GM18868 (cell line): ENCODE results near the gene DGLUCY.
"Not testable (repeated sequence)": the region's sequence is repeated elsewhere in the genome, so short reads cannot be mapped to it uniquely, and the experiment has no call there.

Experiments used
- ATAC-seq: cut with Tn5 transposase; IDR thresholded peaks from one replicate; pipeline ENCODE4 v1.9.1; 2021; ENCODE audit warnings: mild to moderate bottlenecking, moderate library complexity; ENCODE audit not compliant: unreplicated experiment

DGLUCY gene

DNA sequence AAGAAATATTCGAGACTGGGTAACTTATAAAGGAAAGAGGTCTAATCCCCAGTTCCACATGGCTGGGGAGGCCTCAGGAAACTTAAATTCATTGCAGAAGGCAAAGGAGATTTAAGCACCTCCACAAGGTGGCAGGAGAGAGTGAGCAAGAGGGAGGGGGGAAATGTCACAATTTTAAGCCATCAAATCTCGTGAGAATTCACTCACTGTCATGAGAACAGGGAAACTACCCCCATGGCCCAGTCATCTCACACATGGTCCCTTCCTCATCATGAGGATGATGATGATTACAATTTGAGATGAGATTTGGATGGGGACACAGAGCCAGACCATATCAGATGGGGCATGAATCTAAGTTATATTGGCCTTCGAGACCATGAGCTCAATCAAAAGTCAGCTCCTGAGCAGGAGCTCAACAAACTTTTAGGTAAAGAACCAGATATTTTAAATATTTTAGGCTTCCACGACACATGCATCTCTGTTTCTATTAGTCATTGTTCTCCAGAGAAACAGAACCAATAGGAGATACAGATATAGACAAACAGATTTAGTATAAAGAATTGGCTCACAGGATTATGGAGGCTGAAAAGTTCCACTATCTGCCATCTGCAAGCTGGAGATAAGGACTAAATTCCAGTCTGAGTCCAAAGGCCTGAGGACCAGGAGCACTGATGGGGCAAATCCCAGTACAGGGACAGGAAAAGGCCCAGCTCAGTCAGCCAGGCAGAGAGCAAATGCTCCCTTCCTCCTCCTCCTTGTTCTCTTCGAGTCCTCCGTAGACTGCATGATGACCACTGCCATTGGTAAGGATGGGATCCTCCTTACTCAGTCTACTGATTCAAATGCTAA lies 24.9 kb downstream of the DGLUCY start:
- ATAC-seq, result no peak

- ATAC-seq, result no peak
These were observed 25.9 kb downstream of the DGLUCY start for GRCh38 chr14:91139776-91140175.

DNA sequence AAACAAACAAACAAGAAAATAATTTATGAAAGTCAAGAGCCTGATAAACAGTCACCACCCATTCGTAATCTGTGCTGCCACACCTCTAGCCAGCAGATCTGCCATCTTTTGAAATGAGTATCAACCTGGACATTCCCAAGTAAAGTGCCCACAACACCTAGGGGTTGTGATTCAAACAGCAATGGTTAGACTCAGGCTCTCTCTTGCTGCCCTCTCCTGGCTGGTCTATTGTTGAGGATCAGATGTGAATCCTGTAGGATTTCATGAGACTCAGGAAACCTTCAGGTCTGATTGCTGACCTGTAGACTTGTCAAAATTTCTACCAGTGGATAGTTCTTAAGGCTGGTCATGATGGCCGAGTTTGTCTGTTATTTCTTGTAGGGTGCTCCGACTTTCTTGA lies 26.8 kb downstream of the DGLUCY start:
- ATAC-seq, result no peak

GRCh38 chr14:91142214-91142668 lies 28.4 kb downstream of the DGLUCY start:
- ATAC-seq, result peak; percentile 95

DNA sequence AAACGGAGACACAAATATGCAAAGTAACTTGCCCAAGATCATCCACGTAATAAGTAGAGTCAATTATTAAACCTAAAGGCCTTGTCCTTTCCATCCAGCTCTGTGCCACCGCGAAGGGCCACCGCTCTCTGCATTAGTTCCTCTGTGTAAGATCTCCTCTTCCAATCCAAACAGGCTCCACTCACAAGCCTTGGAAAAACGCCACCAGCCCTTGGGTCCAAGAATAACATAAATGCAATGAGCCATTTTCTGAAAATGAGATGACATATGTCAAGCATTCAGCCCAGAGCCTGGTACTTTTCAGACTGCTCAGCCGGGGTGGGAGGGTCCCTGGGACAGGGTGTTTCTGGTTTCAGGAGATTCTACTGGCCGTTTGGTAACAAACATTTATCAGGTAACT lies 30.0 kb downstream of the DGLUCY start:
- ATAC-seq, result no peak

DNA sequence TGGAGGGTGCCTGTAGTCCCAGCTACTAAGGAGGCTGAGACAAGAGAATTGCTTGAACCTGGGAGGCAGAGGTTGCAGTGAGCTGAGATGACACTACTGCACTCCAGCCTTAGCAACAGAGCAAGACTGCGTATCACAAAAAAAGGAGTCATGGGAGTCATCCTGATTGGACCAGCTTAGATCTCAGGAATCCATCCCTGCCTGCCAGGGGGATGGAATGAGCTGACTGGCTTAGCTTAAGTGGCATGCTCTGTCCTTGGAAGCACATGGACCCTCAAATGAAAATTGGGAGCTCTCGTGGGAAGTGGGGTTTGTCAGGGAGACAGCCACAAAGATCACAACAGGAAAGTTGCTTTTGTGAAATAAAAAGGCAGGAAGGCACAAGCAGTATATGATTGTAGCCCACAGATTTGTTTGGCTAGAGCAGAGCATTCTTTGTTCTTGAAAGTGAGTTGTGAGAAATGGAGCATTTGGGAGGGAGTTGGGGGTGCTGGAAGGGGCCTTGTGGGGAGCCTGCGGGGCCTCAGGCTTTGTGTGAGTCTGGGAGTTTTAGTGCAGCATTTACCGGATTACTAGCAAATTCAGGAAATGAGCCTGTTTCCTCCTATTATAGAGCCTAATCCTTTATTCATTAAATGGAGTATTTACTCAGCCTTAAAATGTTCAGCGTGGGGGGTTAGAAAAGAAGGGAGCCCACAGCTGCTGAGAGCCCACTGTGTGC lies 30.7 kb downstream of the DGLUCY start:
- ATAC-seq, result no peak

DNA sequence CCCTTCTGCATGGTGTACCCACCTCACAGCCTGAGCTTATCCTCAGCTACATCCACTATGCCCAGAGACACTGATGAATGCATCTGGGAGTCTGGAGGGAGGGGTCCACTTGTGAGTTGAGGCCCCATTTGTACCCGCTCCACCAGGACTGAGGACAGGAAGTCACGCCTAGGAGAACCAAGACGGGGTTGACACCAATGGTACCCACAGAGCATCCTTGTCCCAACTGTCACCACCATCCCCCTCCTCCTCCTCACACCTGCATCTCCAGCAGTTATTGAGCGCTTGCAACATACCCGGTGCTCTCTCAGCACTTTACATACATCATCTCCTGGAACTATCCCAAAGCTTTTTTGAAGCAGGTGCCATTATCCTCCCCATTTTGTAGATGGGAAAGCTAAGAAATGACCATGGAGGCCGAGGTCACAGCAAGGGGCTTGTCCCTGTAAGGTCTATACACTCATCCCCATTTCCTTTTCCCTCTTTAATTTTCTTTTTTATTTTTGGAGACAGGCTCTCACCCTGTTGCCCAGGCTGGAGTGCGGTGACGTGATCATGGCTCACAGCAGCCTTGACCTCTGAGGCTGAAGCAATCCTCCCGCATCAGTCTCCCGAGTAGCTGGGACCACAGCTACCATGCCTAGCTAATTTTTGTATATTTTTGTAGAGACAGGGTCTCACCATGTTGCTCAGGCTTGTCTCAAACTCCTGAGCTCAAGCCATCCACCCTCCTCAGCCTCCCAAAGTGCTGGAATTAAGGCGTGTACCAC lies 31.7 kb downstream of the DGLUCY start:
- ATAC-seq, result no peak

GRCh38 chr14:91146661-91147060 lies 32.8 kb downstream of the DGLUCY start:
- no peak for ATAC-seq

GRCh38 chr14:91149462-91149861 lies 35.6 kb downstream of the DGLUCY start:
- ATAC-seq, result no peak

DNA sequence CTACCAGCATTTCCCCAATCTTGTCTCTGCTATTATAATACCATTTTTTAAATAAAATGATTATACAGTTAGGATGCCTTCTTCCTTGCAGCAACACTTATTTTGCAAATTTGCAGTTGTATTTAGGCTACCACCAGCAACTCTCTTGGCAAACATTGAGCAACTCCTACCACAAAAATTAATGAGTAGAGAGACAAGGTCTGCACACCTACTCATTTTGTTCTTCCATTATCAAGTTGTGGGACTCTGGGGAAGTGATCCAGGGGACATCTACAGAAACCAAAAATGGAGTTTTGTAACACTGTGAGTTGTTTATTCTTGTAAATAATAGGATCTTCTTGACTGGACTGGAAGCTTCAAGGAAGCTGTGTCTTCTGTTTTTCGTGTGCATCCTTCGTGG lies 38.6 kb downstream of the DGLUCY start:
- no peak for ATAC-seq

GRCh38 chr14:91153360-91153759 lies 39.5 kb downstream of the DGLUCY start:
- ATAC-seq, result no peak

DNA sequence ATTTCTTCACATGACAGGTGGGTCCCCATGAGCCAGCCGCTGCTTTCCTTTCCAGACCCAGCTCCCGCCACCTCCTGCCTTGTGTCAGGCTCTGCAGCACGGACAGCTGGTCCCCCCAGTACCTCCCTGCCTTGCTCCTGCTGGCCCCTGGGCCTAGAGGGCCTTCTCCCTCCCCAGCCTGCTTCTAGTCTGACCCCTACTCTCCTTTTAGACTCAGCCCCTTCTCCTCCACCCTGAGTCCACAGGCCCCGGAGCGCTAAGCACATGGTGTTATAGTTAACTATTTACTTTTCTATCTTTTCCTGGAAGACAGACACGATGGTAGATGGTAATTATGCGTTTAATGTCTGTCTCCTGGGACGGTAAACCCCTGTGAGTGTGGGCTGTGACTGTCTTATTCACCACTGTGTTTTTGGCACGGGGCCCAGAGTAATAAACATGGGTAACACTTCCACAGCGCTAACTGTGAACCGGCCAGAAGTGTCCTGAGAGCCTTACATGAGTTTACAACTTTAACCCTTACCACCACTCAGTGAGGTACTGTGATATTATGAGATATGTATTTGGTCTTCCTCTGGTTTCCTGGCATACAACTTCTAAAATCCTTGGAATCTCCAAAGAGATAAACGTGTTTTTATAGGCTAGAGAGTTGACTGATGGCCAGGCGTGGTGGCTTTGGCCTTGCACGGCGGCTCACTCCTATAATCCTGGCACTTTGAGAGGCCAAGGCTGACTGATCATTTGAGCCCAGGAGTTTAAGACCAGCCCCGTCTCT lies 41.2 kb downstream of the DGLUCY start:
- peak; percentile 67 for ATAC-seq

DNA sequence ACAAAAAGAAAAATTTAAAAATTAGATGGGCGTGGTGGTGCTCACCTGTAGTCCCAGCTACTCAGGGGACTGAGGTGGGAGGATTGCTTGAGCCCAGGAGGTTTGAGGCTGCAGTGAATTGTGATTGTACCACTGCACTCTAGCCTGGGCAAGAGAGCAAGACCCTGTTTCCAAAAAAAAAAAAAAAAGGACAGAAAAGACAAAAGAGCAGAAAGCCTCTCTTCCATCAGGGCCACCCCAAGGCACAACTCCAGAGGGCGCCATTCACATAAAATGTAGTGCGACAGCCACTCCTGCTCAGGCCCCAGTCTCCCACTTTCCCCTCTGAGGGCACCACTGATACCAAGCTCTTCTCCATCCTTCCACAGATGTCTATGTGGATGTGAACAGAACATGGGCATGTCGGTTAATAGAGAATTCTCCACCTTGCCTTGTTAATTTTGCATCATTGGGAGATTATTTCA lies 41.8 kb downstream of the DGLUCY start:
- no peak for ATAC-seq

GRCh38 chr14:91156142-91156666 lies 42.3 kb downstream of the DGLUCY start:
- not testable (repeated sequence) for ATAC-seq

DNA sequence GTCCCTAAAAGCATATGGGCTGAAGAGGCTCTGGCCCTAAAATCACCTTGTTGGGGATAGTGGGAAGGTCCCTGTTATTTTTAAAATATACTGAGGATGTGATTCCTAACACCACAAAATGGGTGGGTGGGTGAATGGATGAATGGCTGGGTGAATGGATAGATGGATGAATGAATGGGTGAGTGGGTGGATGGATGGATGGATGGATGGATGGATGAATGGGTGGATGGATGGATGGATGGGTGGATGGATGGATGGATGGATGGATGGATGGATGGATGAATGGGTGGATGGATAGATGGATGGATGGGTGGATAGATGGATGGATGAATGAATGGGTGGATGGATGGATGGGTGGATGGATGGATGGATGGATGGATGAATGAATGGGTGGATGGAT lies 43.0 kb downstream of the DGLUCY start:
- ATAC-seq, result not testable (repeated sequence)

GRCh38 chr14:91158091-91158790 lies 44.4 kb downstream of the DGLUCY start:
- ATAC-seq, result no peak

DNA sequence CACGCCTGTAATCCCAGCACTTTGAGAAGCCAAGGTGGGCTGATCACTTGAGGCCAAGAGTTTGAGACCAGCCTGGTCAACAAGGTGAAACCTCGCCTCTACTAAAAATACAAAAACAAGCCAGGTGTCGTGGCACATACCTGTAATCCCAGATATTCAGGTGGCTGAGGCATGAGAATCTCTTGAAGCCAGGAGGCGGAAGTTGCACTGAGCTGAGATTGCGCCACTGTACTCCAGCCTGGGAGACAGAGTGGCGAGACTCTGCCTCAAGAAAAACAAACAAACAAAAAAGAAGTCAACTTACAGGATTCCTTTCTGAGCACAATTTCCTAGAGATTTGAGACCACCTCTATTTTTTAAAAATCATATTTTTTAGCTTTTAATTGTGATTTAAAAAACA lies 45.3 kb downstream of the DGLUCY start:
- ATAC-seq, result no peak

GRCh38 chr14:91159906-91160305 lies 46.0 kb downstream of the DGLUCY start:
- no peak for ATAC-seq

DNA sequence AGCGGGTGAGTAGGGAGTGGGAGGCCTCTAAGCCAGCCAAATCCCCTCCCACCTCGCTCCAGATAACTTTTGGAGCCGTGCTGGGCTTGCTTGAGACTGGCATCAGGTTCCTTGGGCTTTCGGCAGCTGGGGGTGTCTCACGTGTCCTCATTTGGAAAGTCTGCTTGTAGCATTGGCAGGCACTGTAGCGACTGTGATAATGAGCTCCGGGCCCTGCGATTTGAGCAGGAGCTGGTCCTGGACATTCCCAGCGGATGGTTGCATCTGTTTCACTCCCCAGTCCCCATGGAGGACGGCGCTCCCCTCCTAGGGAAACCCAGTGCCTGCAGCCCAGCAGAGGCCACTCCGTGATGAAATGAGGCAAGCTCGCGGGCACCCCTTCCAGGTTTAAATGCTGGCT lies 49.4 kb downstream of the DGLUCY start:
- ATAC-seq, result no peak

- no peak for ATAC-seq
These were observed 50.8 kb downstream of the DGLUCY start for GRCh38 chr14:91164676-91165075.
